Naive B cell (primary cell): ENCODE measurements around the gene SKIC3. TPM values are rescaled to one million over a fixed set of nuclear protein-coding genes. Genes with fewer than 3 reads are reported as not detected.

Experiments used
- ATAC-seq, 2 donors: fragments of 150-1000 bp; cut with Tn5 transposase; 2 replicates each; pipeline ENCODE4 v1.10.0; 2021; ENCODE audit warnings: low read depth in 2 of 2, mild to moderate bottlenecking in 2 of 2, moderate library complexity in 2 of 2
- DNase-seq: peaks from one replicate; pipeline ENCODE4 v3.0.0; 2022
- H3K27ac Mint-ChIP-seq, 6 donors: one replicate each; pipeline ENCODE4 v1.8.0; 2020 to 2022; ENCODE audit warnings: mild to moderate bottlenecking in 6 of 6, mixed read lengths in 6 of 6, moderate library complexity in 5 of 6, inconsistent platforms in 2 of 6
- H3K27me3 Mint-ChIP-seq, 3 donors: one replicate each; pipeline ENCODE4 v1.8.0; 2021 to 2022; ENCODE audit warnings: mixed read lengths in 3 of 3, mild to moderate bottlenecking in 1 of 3
- H3K36me3 Mint-ChIP-seq, 2 donors: one replicate each; pipeline ENCODE4 v1.8.0; 2020 to 2022; ENCODE audit warnings: mixed read lengths in 2 of 2, inconsistent platforms in 1 of 2, mild to moderate bottlenecking in 1 of 2
- H3K4me1 Mint-ChIP-seq, 3 donors: one replicate each; pipeline ENCODE4 v1.8.0; 2020 to 2022; ENCODE audit warnings: mixed read lengths in 3 of 3, inconsistent platforms in 1 of 3, mild to moderate bottlenecking in 1 of 3, moderate library complexity in 1 of 3
- H3K4me3 Mint-ChIP-seq, 8 donors: one replicate each; pipeline ENCODE4 v1.8.0; 2020 to 2022; ENCODE audit warnings: mild to moderate bottlenecking in 8 of 8, mixed read lengths in 8 of 8, moderate library complexity in 8 of 8, inconsistent platforms in 2 of 8
- H3K9me3 Mint-ChIP-seq, 7 donors: one replicate each; pipeline ENCODE4 v1.8.0; 2020 to 2022; ENCODE audit warnings: mixed read lengths in 7 of 7, mild to moderate bottlenecking in 5 of 7, inconsistent platforms in 2 of 7, moderate library complexity in 1 of 7
- polyA plus RNA-seq, 6 donors: library from polyadenylated mRNA; unstranded; fragments of 300-500 nt; fragmentation: Illumina TruSeq; gene quantifications; one replicate each; pipeline ENCODE4 v1.2.3, GENCODE V29; 2021; ENCODE audit warnings: low read depth in 6 of 6

The SKIC3 gene
- polyA plus RNA-seq, 6 donors from 2014 or later, result 31.3 to 57.4 (median 38.9) TPM

- ATAC-seq (no peak), DNase-seq (no peak)
- Mint-ChIP-seq H3K9me3 (no peaks in the 10 kb centered on the region), H3K27me3 (no peaks in the 10 kb centered on the region), H3K4me3 (peak overlapping the region in 1 of 8 donors; percentile 11), H3K27ac (no peak overlapping the region), H3K36me3 (peaks cover 0 to 6% of the 10 kb centered on the region in 2 donors), H3K4me1 (peaks cover 21 to 30% (median 22%) of the 10 kb centered on the region in 3 donors)
Observed at GRCh38 chr5:95557841-95558240, 3.1 kb upstream of the SKIC3 start.

GRCh38 chr5:95555553-95555952, 776 bp upstream of the SKIC3 start:
- peaks cover 33 to 48% (median 38%) of the 10 kb centered on the region in 3 donors for H3K4me1 Mint-ChIP-seq
- H3K36me3 Mint-ChIP-seq, result peaks cover 0 to 12% of the 10 kb centered on the region in 2 donors
- peak overlapping the region; percentile 92 to 99 (median 99) for H3K4me3 Mint-ChIP-seq
- no peak for DNase-seq
- no peak for ATAC-seq
- no peaks in the 10 kb centered on the region for H3K27me3 Mint-ChIP-seq
- no peaks in the 10 kb centered on the region for H3K9me3 Mint-ChIP-seq
- H3K27ac Mint-ChIP-seq, result peak overlapping the region in 5 of 6 donors; percentile 95 to 99 (median 98)

GRCh38 chr5:95554331-95554646, 488 bp downstream of the SKIC3 start:
- H3K27ac Mint-ChIP-seq, result peak overlapping the region; percentile 95 to 99 (median 98)
- H3K27me3 Mint-ChIP-seq, result no peaks in the 10 kb centered on the region
- H3K36me3 Mint-ChIP-seq, result peaks cover under 1 to 17% of the 10 kb centered on the region in 2 donors
- no peaks in the 10 kb centered on the region for H3K9me3 Mint-ChIP-seq
- H3K4me1 Mint-ChIP-seq, result peaks cover 33 to 51% (median 38%) of the 10 kb centered on the region in 3 donors
- ATAC-seq (peak; percentile 48 to 55), DNase-seq (no peak)
- H3K4me3 Mint-ChIP-seq, result peak overlapping the region; percentile 92 to 99 (median 99)

GRCh38 chr5:95549030-95549429, 5.7 kb downstream of the SKIC3 start:
- Mint-ChIP-seq H3K27me3 (no peaks in the 10 kb centered on the region), H3K4me1 (peaks cover 18 to 31% (median 19%) of the 10 kb centered on the region in 3 donors), H3K4me3 (peak overlapping the region in 1 of 8 donors; percentile 25)

GRCh38 chr5:95543017-95543705, 11.6 kb downstream of the SKIC3 start:
- Mint-ChIP-seq H3K36me3 (peaks cover 12 to 16% of the 10 kb centered on the region in 2 donors), H3K27me3 (no peaks in the 10 kb centered on the region), H3K4me1 (no peaks in the 10 kb centered on the region), H3K9me3 (no peaks in the 10 kb centered on the region), H3K4me3 (no peak overlapping the region), H3K27ac (no peak overlapping the region)
- DNase-seq (no peak), ATAC-seq (no peak)

More at GRCh38 chr5:95549030-95549429, 5.7 kb downstream of the SKIC3 start:
- no peak for ATAC-seq
- no peaks in the 10 kb centered on the region for H3K9me3 Mint-ChIP-seq
- no peak for DNase-seq
- H3K27ac Mint-ChIP-seq, result no peak overlapping the region
- peaks cover 8 to 18% of the 10 kb centered on the region in 2 donors for H3K36me3 Mint-ChIP-seq

GRCh38 chr5:95537501-95537900, 17.3 kb downstream of the SKIC3 start:
- no peak overlapping the region for H3K4me3 Mint-ChIP-seq
- peaks cover 0 to 10% (median 7%) of the 10 kb centered on the region in 3 donors for H3K4me1 Mint-ChIP-seq
- DNase-seq, result no peak
- ATAC-seq, result no peak
- no peaks in the 10 kb centered on the region for H3K9me3 Mint-ChIP-seq
- peaks cover 39 to 45% of the 10 kb centered on the region in 2 donors for H3K36me3 Mint-ChIP-seq
- no peaks in the 10 kb centered on the region for H3K27me3 Mint-ChIP-seq
- no peak overlapping the region for H3K27ac Mint-ChIP-seq

DNA sequence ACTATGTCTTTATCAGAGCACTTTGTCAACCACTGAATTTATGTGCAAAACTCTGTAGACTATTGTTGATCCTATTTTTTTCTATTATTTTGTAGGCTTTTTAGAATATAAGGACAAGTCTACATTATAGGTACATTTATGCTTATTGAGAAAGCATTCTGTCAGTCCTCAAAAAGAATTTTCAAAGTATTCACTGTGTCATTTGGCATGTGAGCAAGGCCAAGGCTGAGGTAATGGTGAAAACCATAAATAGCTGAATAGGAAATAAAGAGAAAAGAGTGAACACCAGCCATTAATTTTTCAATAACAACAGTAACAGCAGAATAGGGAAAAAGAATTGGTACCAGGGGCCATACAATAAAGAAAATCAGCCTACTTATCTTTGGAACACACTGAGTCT, 21.0 kb downstream of the SKIC3 start:
- Mint-ChIP-seq H3K27me3 (no peaks in the 10 kb centered on the region), H3K9me3 (no peaks in the 10 kb centered on the region), H3K36me3 (peaks cover 37 to 42% of the 10 kb centered on the region in 2 donors), H3K27ac (no peak overlapping the region), H3K4me3 (no peak overlapping the region), H3K4me1 (peaks cover 0 to 10% (median 7%) of the 10 kb centered on the region in 3 donors)
- DNase-seq (no peak), ATAC-seq (no peak)

DNA sequence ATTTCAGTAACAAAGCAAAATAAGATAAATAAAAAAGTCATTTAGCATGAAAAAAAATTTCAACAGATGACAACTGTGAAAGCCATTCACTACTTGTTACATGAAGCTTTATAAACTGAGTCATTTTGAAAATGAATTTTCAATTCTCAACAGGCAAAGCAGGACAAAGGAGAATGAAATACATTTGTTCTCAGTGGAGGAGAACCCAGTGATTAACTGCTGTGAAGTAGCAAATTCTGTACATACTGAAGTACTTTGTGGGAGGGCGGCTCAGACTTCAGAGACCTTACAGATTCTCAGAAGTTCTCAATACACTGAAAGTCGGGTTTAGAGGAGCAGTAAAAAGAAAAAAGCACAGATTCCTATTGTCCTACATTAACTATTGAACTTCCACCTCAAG, 21.7 kb downstream of the SKIC3 start:
- ATAC-seq, result no peak
- H3K36me3 Mint-ChIP-seq, result peaks cover 37 to 43% of the 10 kb centered on the region in 2 donors
- DNase-seq, result no peak
- no peaks in the 10 kb centered on the region for H3K9me3 Mint-ChIP-seq
- no peaks in the 10 kb centered on the region for H3K27me3 Mint-ChIP-seq
- H3K4me1 Mint-ChIP-seq, result peaks cover 0 to 10% (median 7%) of the 10 kb centered on the region in 3 donors
- H3K4me3 Mint-ChIP-seq, result no peak overlapping the region
- peak overlapping the region in 1 of 6 donors; percentile 35 for H3K27ac Mint-ChIP-seq

DNA sequence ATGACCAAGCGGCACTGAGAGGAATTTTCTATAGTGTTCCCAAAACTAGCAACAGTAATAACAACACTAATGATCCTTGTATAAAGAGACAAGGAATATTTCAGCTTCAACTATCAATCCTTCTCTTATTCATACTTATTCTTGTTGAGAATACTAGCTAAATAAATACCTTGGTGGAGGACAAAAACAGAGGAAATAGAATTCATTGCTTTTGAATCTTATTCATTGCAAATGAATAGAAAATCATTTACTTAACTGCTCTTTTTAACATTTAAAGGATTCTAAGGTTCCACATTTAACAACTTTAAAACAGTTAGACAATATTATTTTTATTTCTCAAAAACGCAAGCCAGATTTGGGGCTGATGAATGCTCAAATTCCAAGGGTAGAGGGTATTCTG, 22.4 kb downstream of the SKIC3 start:
- H3K4me1 Mint-ChIP-seq, result peaks cover 0 to 10% (median 7%) of the 10 kb centered on the region in 3 donors
- H3K27me3 Mint-ChIP-seq, result no peaks in the 10 kb centered on the region
- no peaks in the 10 kb centered on the region for H3K9me3 Mint-ChIP-seq
- H3K27ac Mint-ChIP-seq, result no peak overlapping the region
- no peak overlapping the region for H3K4me3 Mint-ChIP-seq
- peaks cover 37 to 46% of the 10 kb centered on the region in 2 donors for H3K36me3 Mint-ChIP-seq
- no peak for ATAC-seq
- no peak for DNase-seq

- H3K27me3 Mint-ChIP-seq, result no peaks in the 10 kb centered on the region
- no peak overlapping the region for H3K27ac Mint-ChIP-seq
Observed at GRCh38 chr5:95531491-95531890, 23.3 kb downstream of the SKIC3 start.

GRCh38 chr5:95530416-95530815, 24.4 kb downstream of the SKIC3 start:
- Mint-ChIP-seq H3K36me3 (peaks cover 37 to 42% of the 10 kb centered on the region in 2 donors), H3K4me1 (peaks cover 0 to 10% (median 7%) of the 10 kb centered on the region in 3 donors), H3K27ac (no peak overlapping the region), H3K27me3 (no peaks in the 10 kb centered on the region), H3K4me3 (no peak overlapping the region), H3K9me3 (no peaks in the 10 kb centered on the region)
- ATAC-seq (no peak), DNase-seq (no peak)

More at GRCh38 chr5:95531491-95531890, 23.3 kb downstream of the SKIC3 start:
- Mint-ChIP-seq H3K4me1 (peaks cover 0 to 10% (median 7%) of the 10 kb centered on the region in 3 donors), H3K4me3 (no peak overlapping the region), H3K36me3 (peaks cover 37 to 38% of the 10 kb centered on the region in 2 donors), H3K9me3 (no peaks in the 10 kb centered on the region)
- ATAC-seq, result no peak
- no peak for DNase-seq

GRCh38 chr5:95528565-95528964, 26.2 kb downstream of the SKIC3 start:
- peaks cover 26 to 29% of the 10 kb centered on the region in 2 donors for H3K36me3 Mint-ChIP-seq

DNA sequence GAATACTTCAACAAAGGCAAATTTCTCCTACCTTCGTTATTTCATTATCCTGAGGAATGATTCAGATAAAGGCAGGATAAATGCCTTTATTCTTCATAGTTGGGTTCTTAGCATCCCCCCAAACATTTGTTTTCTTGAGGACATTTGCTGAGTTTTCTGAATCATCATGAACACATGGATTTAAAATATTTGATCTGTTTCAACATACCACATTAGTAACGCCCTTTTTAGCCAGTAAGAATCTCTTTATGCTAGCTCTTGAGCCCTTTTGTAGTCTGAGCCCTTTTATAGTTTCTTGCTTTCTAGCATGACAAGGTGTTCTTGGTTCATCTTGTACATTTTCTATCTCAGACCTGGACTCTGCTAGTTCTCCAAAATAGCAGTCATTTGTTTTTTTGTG, 27.9 kb downstream of the SKIC3 start:
- ATAC-seq (no peak), DNase-seq (no peak)
- no peaks in the 10 kb centered on the region for H3K9me3 Mint-ChIP-seq
- peaks cover 26 to 27% of the 10 kb centered on the region in 2 donors for H3K36me3 Mint-ChIP-seq
- H3K4me3 Mint-ChIP-seq, result no peak overlapping the region
- H3K27ac Mint-ChIP-seq, result peak overlapping the region in 1 of 6 donors; percentile 15
- no peaks in the 10 kb centered on the region for H3K4me1 Mint-ChIP-seq
- H3K27me3 Mint-ChIP-seq, result no peaks in the 10 kb centered on the region

More at GRCh38 chr5:95528565-95528964, 26.2 kb downstream of the SKIC3 start:
- Mint-ChIP-seq H3K4me3 (no peak overlapping the region), H3K27ac (no peak overlapping the region), H3K27me3 (no peaks in the 10 kb centered on the region), H3K9me3 (no peaks in the 10 kb centered on the region), H3K4me1 (no peaks in the 10 kb centered on the region)
- DNase-seq, result no peak
- no peak for ATAC-seq

- DNase-seq (no peak), ATAC-seq (no peak)
- no peaks in the 10 kb centered on the region for H3K9me3 Mint-ChIP-seq
- no peaks in the 10 kb centered on the region for H3K27me3 Mint-ChIP-seq
- H3K36me3 Mint-ChIP-seq, result peaks cover 33 to 35% of the 10 kb centered on the region in 2 donors
- no peak overlapping the region for H3K4me3 Mint-ChIP-seq
- no peaks in the 10 kb centered on the region for H3K4me1 Mint-ChIP-seq
- H3K27ac Mint-ChIP-seq, result no peak overlapping the region
Observed at GRCh38 chr5:95524423-95524822, 30.4 kb downstream of the SKIC3 start.
